ENCODE data around the gene CAMTA1. TPM values are rescaled to one million over a fixed set of nuclear protein-coding genes. Genes with fewer than 3 reads are reported as not detected.

CAMTA1 gene
- total RNA-seq, 1 donor from 2014 or later = 268 TPM

DNA sequence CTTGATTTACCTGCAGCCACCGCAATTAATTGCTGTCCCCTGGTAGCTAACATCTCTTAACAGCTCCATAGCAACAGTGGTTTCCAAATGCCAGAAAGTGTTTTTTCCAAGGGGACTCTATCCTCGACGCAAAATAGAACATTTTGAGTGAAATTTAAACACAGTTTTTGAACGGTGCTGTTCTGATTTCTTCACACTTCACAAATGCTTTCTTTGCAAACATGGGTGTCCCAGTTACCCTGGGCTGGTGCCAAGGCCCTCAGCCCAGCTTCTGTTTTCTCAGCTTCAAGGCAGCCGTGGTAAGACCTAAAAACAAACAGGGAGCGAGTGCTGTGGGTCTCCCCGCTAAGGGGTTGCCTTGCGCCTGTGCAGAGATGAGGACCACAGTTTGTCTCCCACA lies 838.6 kb downstream of the CAMTA1 start:
- Mint-ChIP-seq H3K27ac (no peak overlapping the region), H3K4me3 (no peak overlapping the region), H3K36me3 (no peaks in the 10 kb centered on the region), H3K27me3 (ENCODE audit: insufficient read depth, low read depth) (peaks cover 19% of the 10 kb centered on the region), H3K4me1 (no peaks in the 10 kb centered on the region), H3K9me3 (no peaks in the 10 kb centered on the region)
- Histone ChIP-seq H3K27ac (no peak overlapping the region), H3K4me3 (no peak overlapping the region), H3K9me3 (ENCODE audit: low read depth) (no peaks in the 10 kb centered on the region), H3K4me1 (no peaks in the 10 kb centered on the region), H3F3A (ENCODE audit: low read depth) (no peaks in the 10 kb centered on the region), H3K9ac (no peak overlapping the region), H2AFZ (replicated peaks) (no peak overlapping the region), H3K27me3 (no peaks in the 10 kb centered on the region), H4K20me1 (ENCODE audit: low read depth) (no peaks in the 10 kb centered on the region), H3K4me2 (no peak overlapping the region), H3K79me2 (ENCODE audit: low read depth) (no peaks in the 10 kb centered on the region), H3K36me3 (no peaks in the 10 kb centered on the region)
- no peak for DNase-seq (ENCODE audit: low spot score)
- TF ChIP-seq EZH2phosphoT487 (IDR thresholded peaks at IDR 0.05) (no peak), CTCF (IDR thresholded peaks at IDR 0.05) (no peak), EZH2 (IDR thresholded peaks at IDR 0.05) (no peak)

DNA sequence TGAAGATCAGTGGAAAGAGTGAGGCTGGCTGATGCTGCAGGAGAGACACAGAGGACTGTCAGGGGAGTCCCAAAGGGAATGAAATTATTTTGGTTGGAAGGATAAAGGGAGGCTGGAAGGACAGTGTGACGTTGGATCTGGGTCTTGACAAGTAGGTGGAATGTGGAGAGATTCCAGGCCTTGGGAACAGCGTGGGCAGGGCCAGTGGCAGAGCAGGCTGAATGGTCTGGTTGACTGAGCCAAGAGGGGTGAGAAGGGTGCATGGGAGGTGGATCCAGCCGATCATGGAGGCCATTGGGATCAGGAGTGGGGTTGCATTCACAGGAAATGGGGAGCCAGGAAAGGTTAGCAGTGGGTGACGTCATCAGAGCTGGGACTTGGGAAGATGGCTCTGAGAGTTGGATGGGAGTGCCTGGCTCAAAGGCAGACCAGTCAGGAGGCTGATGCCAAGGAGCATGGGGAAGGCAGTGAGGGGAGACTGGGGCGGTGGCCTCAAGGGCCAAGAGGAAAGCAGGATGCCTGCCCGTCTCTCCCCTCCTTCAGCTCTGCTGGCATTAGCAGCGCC lies 839.6 kb downstream of the CAMTA1 start:
- Histone ChIP-seq H4K20me1 (ENCODE audit: low read depth) (no peaks in the 10 kb centered on the region), H3K79me2 (ENCODE audit: low read depth) (no peaks in the 10 kb centered on the region), H3K4me2 (no peak overlapping the region), H3K4me1 (no peaks in the 10 kb centered on the region), H3K9ac (no peak overlapping the region), H3K36me3 (no peaks in the 10 kb centered on the region), H3K4me3 (no peak overlapping the region), H3K27me3 (no peaks in the 10 kb centered on the region), H3F3A (ENCODE audit: low read depth) (no peaks in the 10 kb centered on the region), H3K27ac (no peak overlapping the region), H2AFZ (replicated peaks) (no peak overlapping the region), H3K9me3 (ENCODE audit: low read depth) (no peaks in the 10 kb centered on the region)
- Mint-ChIP-seq H3K4me1 (no peaks in the 10 kb centered on the region), H3K27me3 (ENCODE audit: insufficient read depth, low read depth) (peaks cover 20% of the 10 kb centered on the region), H3K4me3 (no peak overlapping the region), H3K9me3 (no peaks in the 10 kb centered on the region), H3K36me3 (no peaks in the 10 kb centered on the region), H3K27ac (no peak overlapping the region)
- no peak for DNase-seq (ENCODE audit: low spot score)
- TF ChIP-seq CTCF (IDR thresholded peaks at IDR 0.05) = no peak
- TF ChIP-seq EZH2 (IDR thresholded peaks at IDR 0.05) = no peak
- TF ChIP-seq EZH2phosphoT487 (IDR thresholded peaks at IDR 0.05) = no peak

- Mint-ChIP-seq H3K4me3 (no peak overlapping the region), H3K27ac (no peak overlapping the region), H3K27me3 (ENCODE audit: insufficient read depth, low read depth) (peaks cover 18% of the 10 kb centered on the region), H3K36me3 (no peaks in the 10 kb centered on the region), H3K4me1 (no peaks in the 10 kb centered on the region), H3K9me3 (no peaks in the 10 kb centered on the region)
- Histone ChIP-seq H4K20me1 (ENCODE audit: low read depth) (no peaks in the 10 kb centered on the region), H2AFZ (replicated peaks) (no peak overlapping the region), H3K9ac (no peak overlapping the region), H3K36me3 (no peaks in the 10 kb centered on the region), H3K27ac (no peak overlapping the region), H3F3A (ENCODE audit: low read depth) (no peaks in the 10 kb centered on the region), H3K79me2 (ENCODE audit: low read depth) (no peaks in the 10 kb centered on the region), H3K4me2 (no peak overlapping the region), H3K4me1 (no peaks in the 10 kb centered on the region), H3K9me3 (ENCODE audit: low read depth) (no peaks in the 10 kb centered on the region), H3K27me3 (no peaks in the 10 kb centered on the region), H3K4me3 (no peak overlapping the region)
- TF ChIP-seq EZH2phosphoT487 (IDR thresholded peaks at IDR 0.05) (no peak), EZH2 (IDR thresholded peaks at IDR 0.05) (no peak), CTCF (IDR thresholded peaks at IDR 0.05) (no peak)
- DNase-seq (ENCODE audit: low spot score) = no peak
These were observed 840.1 kb downstream of the CAMTA1 start for GRCh38 chr1:7625401-7625800.

Measured in neural progenitor cell (in vitro differentiated cells).